K562 (cell line): ENCODE measurements around the gene TDRD10. TPM values are rescaled to one million over a fixed set of nuclear protein-coding genes. Genes with fewer than 3 reads are reported as not detected.

Experiments used
- AFF4 ChIP-seq: sonication (generic); formaldehyde crosslinking; IDR thresholded peaks from 2 replicates; pipeline ENCODE4 v1.8.0; 2023; ENCODE audit warnings: mild to moderate bottlenecking, missing genetic modification reagents
- ASH1L ChIP-seq: fragments of 450-650 bp; IDR thresholded peaks from 2 replicates; pipeline ENCODE4 v1.6.1; 2018; ENCODE audit warnings: borderline replicate concordance, mild to moderate bottlenecking, low read depth; ENCODE audit not compliant: partially characterized antibody
- CSDE1 ChIP-seq, 2 experiments: fragments of 450-650 bp; IDR thresholded peaks; 2 replicates each; pipeline ENCODE4 v1.6.1; 2016; ENCODE audit warnings: mild to moderate bottlenecking in 1 of 2
- FOXO4 ChIP-seq: fragments of 450-650 bp; formaldehyde crosslinking; IDR thresholded peaks from 2 replicates; pipeline ENCODE4 v1.4.0; 2020; ENCODE audit warnings: mild to moderate bottlenecking, moderate library complexity
- GTF2F1 ChIP-seq: IDR thresholded peaks from 2 replicates; pipeline ENCODE4 v1.6.1; 2011; ENCODE audit warnings: low read depth, low read length, improper control_type of control experiment
- HMGN3 ChIP-seq: IDR thresholded peaks from 2 replicates; pipeline ENCODE4 v1.6.1; 2011; ENCODE audit warnings: borderline replicate concordance, low read depth, mild to moderate bottlenecking, mixed read lengths, low read length; ENCODE audit not compliant: insufficient read length; ENCODE audit errors: extremely low read depth
- HMGXB4 ChIP-seq: sonication (generic); formaldehyde crosslinking; IDR thresholded peaks from 2 replicates; pipeline ENCODE4 v1.8.1; 2023; ENCODE audit warnings: mild to moderate bottlenecking, missing genetic modification reagents
- KLF1 ChIP-seq: fragments of 450-650 bp; IDR thresholded peaks from 2 replicates; pipeline ENCODE4 v1.6.1; 2016; ENCODE audit warnings: missing genetic modification characterization, missing compliant biosample characterization
- MAFG ChIP-seq: fragments of 450-650 bp; conservative IDR thresholded peaks from 2 replicates; pipeline ENCODE4 v1.6.1; 2016; ENCODE audit warnings: missing genetic modification characterization, missing compliant biosample characterization
- MTA3 ChIP-seq: fragments of 450-650 bp; formaldehyde crosslinking; IDR thresholded peaks from 2 replicates; pipeline ENCODE4 v1.6.1; 2017; ENCODE audit warnings: mild to moderate bottlenecking, borderline replicate concordance
- NR2C1 ChIP-seq, 2 experiments: fragments of 450-650 bp; IDR thresholded peaks; 2 replicates each; pipeline ENCODE4 v1.6.1; 2017; ENCODE audit warnings: mild to moderate bottlenecking in 2 of 2, antibody characterized with exemption in 1 of 2, inconsistent platforms in 1 of 2, missing compliant biosample characterization in 1 of 2, missing genetic modification characterization in 1 of 2
- NR3C1 ChIP-seq: sonication (generic); formaldehyde crosslinking; IDR thresholded peaks from 2 replicates; pipeline ENCODE4 v1.8.1; 2022; ENCODE audit warnings: missing genetic modification reagents
- PCBP1 ChIP-seq: fragments of 200-400 bp; formaldehyde crosslinking; IDR thresholded peaks from 2 replicates; pipeline ENCODE4 v1.6.1; 2018; ENCODE audit warnings: mild to moderate bottlenecking, low read depth, low read length; ENCODE audit not compliant: poor library complexity, severe bottlenecking
- PYGO2 ChIP-seq: fragments of 450-650 bp; IDR thresholded peaks from 2 replicates; pipeline ENCODE4 v1.6.1; 2016; ENCODE audit warnings: mild to moderate bottlenecking, missing genetic modification characterization, moderate library complexity, missing compliant biosample characterization
- SIX5 ChIP-seq, 2 experiments: IDR thresholded peaks; 2 replicates each; pipeline ENCODE4 v1.6.1; 2011; ENCODE audit warnings: low read length in 2 of 2, borderline replicate concordance in 1 of 2, low read depth in 1 of 2, mild to moderate bottlenecking in 1 of 2, moderate library complexity in 1 of 2; ENCODE audit not compliant: insufficient read depth in 1 of 2
- STAG1 ChIP-seq: sonication (generic); formaldehyde crosslinking; IDR thresholded peaks from 2 replicates; pipeline ENCODE4 v1.5.0; 2020; ENCODE audit warnings: missing genetic modification reagents, borderline replicate concordance
- ZFP91 ChIP-seq: sonication (generic); formaldehyde crosslinking; IDR thresholded peaks from 2 replicates; pipeline ENCODE4 v1.8.0; 2022; ENCODE audit warnings: mild to moderate bottlenecking, missing genetic modification reagents
- ZNF354B ChIP-seq: fragments of 250-450 bp; sonication (Bioruptor Pico); IDR thresholded peaks from 2 replicates; pipeline ENCODE4 v1.4.0; 2020
- polyA plus RNA-seq, 8 experiments: library from polyadenylated mRNA; depleted of rRNA in 4 of 8; stranded (reverse) in 5 of 8; unstranded in 3 of 8; fragments of >200 nt; fragmentation: Nextera tagmentation in 2 of 8; fragmentation: Illumina TruSeq in 1 of 8; extraction: Ambion mirVana in 2 of 8; extraction: Trizol in 1 of 8; gene quantifications; 2 replicates each; pipeline versions ENCODE4 v1.2.1 to v1.2.3, GENCODE V29; 2011 to 2014; ENCODE audit warnings: inconsistent platforms in 1 of 8, missing spikeins in 1 of 8
- total RNA-seq, 7 experiments: library from RNA; depleted of rRNA in 6 of 7; stranded (reverse); fragments of >200 nt in 6 of 7; fragmentation: Illumina TruSeq in 2 of 7; extraction: Trizol in 2 of 7; gene quantifications; 2 replicates each; pipeline versions ENCODE4 v1.2.1 to v1.2.3, GENCODE V29; 2011 to 2021; ENCODE audit warnings: low replicate concordance in 1 of 7

The TDRD10 gene
- total and polyA plus RNA-seq, 9 of the 15 experiments (the other 6 are each of a cell fraction or from before 2014, with no cell fraction given) = not detected

- TF ChIP-seq PCBP1 (no peak), NR3C1 (CRISPR knock-in tag) (no peak), KLF1 (tag) (peak; percentile 73; the same call in 1 of the 2 replicates), ZNF354B (CRISPR knock-in tag) (no peak), CSDE1 (IDR thresholded peaks at IDR 0.05) (no peak), ZFP91 (CRISPR knock-in tag) (no peak), ASH1L (peak; percentile 97), HMGXB4 (peak; percentile 94), MTA3 (peak; percentile 74; the same call in 1 of the 2 replicates), NR2C1 (IDR thresholded peaks at IDR 0.05) (peak; percentile 72), NR2C1 (tag; IDR thresholded peaks at IDR 0.05) (peak; percentile 75), AFF4 (CRISPR knock-in tag) (peak; percentile 73; the same call in 1 of the 2 replicates), HMGN3 (no peak), STAG1 (peak; percentile 75), FOXO4 (no peak), PYGO2 (tag) (no peak), SIX5 (IDR thresholded peaks at IDR 0.05; ENCODE audit: borderline replicate concordance in 1 of 2, insufficient read depth in 1 of 2, low read depth in 1 of 2, low read length in 2 of 2) (peak; percentile 48 to 59; a peak in 3 of 4 replicates), MAFG (0 out of 2 replicates have a peak, but pooled peaks have one; percentile 6), GTF2F1 (no peak; the same call in 1 of the 2 replicates)
Measured at GRCh38 chr1:154558720-154559465, 56.9 kb downstream of the TDRD10 start (continued).
